HepG2 (cell line): Measurements from ENCODE around the gene SPCS2. TPM values are rescaled to one million over a fixed set of nuclear protein-coding genes. Genes with fewer than 3 reads are reported as not detected.

ENCODE experiments used
- ATAC-seq: fragments of 200-7000 bp; cut with Tn5 transposase; 3 replicates; pipeline ENCODE4 v1.9.1; 2020; ENCODE audit warnings: mild to moderate bottlenecking, moderate library complexity
- BruUV-seq: library from RNA; stranded (reverse); fragments of 400-500 nt; replicated peaks from 2 replicates; lab custom pipeline; 2021; lab: Mats Ljungman, UMichigan
- CTCF ChIA-PET: fragments of 300-600 bp; formaldehyde crosslinking; extraction: SDS; loops from one replicate; lab custom pipeline; 2021; ENCODE audit warnings: low total read pairs, inconsistent platforms, low intra/inter-chr PET ratio; lab: Yijun Ruan, JAX
- POLR2A ChIA-PET: fragments of 350-600 bp; sonication (Branson Sonifier 250); formaldehyde crosslinking; loops from one replicate; lab custom pipeline; 2020; ENCODE audit warnings: antibody characterized with exemption, inconsistent platforms; lab: Yijun Ruan, JAX
- DNase-seq: peaks from one replicate; pipeline ENCODE4 v3.0.0-alpha.2; 2015; ENCODE audit warnings: low spot score
- FAIRE-seq: peaks from 3 replicates; lab custom pipeline; 2011; peaks lifted over from hg19 to GRCh38; lab: Jason Lieb, UNC
- H2AFZ ChIP-seq: one replicate; pipeline ENCODE4 v1.6.1; 2011; ENCODE audit warnings: low read length, inconsistent platforms
- H3K27ac ChIP-seq: fragments of 300-600 bp; 3 replicates; pipeline ENCODE4 v1.8.0; 2011; ENCODE audit warnings: mixed run types, mild to moderate bottlenecking, mixed read lengths, low read length, inconsistent platforms; ENCODE audit not compliant: insufficient read depth; ENCODE audit errors: extremely low read length
- H3K27me3 ChIP-seq, 2 experiments: fragments of 200-600 bp in 1 of 2; 2 replicates in 1 of 2; 3 replicates in 1 of 2; pipeline versions ENCODE4 v1.6.0 to v1.8.0; 2011; ENCODE audit warnings: low read length in 2 of 2, mild to moderate bottlenecking in 2 of 2, moderate library complexity in 2 of 2, inconsistent platforms in 1 of 2; ENCODE audit not compliant: insufficient read depth in 2 of 2, control insufficient read depth in 1 of 2
- H3K36me3 ChIP-seq, 2 experiments: fragments of 200-600 bp in 1 of 2; replicated peaks in 1 of 2; 2 replicates in 1 of 2; 3 replicates in 1 of 2; pipeline versions ENCODE4 v1.5.1 to v1.8.0; 2011; ENCODE audit warnings: low read length in 2 of 2, inconsistent platforms in 1 of 2; ENCODE audit not compliant: insufficient read depth in 2 of 2, control insufficient read depth in 1 of 2
- H3K4me1 ChIP-seq: 2 replicates; pipeline ENCODE4 v1.5.1; 2012; ENCODE audit warnings: low read length, inconsistent platforms; ENCODE audit not compliant: insufficient read depth
- H3K4me2 ChIP-seq: 2 replicates; pipeline ENCODE4 v1.6.0; 2011; ENCODE audit warnings: low read depth, low read length, inconsistent platforms
- H3K4me3 ChIP-seq, 3 experiments: fragments of 200-600 bp in 1 of 3; sonication (generic), shearing (Covaris generic) in 1 of 3; replicated peaks in 1 of 3; 2 replicates each; pipeline ENCODE4 v1.5.1; 2011 to 2016; ENCODE audit warnings: low read length in 3 of 3, inconsistent platforms in 2 of 3, low read depth in 2 of 3, mild to moderate bottlenecking in 2 of 3, control low read depth in 1 of 3, mixed read lengths in 1 of 3; ENCODE audit not compliant: insufficient read depth in 1 of 3
- H3K79me2 ChIP-seq: one replicate; pipeline ENCODE4 v1.6.1; 2011; ENCODE audit warnings: low read length, inconsistent platforms; ENCODE audit not compliant: insufficient read depth
- H3K9ac ChIP-seq: 2 replicates; pipeline ENCODE4 v1.6.0; 2011; ENCODE audit warnings: mild to moderate bottlenecking, low read depth, low read length, inconsistent platforms; ENCODE audit not compliant: insufficient read depth
- H3K9me3 ChIP-seq: 2 replicates; pipeline ENCODE4 v1.5.1; 2012; ENCODE audit warnings: mild to moderate bottlenecking, low read length
- H4K20me1 ChIP-seq: 2 replicates; pipeline ENCODE4 v1.6.0; 2011; ENCODE audit warnings: inconsistent platforms, mild to moderate bottlenecking, low read length, moderate library complexity; ENCODE audit not compliant: insufficient read depth
- FOSL2 ChIP-seq: sonication (generic); formaldehyde crosslinking; IDR thresholded peaks from 2 replicates; pipeline ENCODE4 v1.4.0; 2020; ENCODE audit warnings: missing genetic modification reagents
- SMC3 ChIP-seq: IDR thresholded peaks from 2 replicates; pipeline ENCODE4 v1.6.1; 2011; ENCODE audit warnings: low read length, improper control_type of control experiment
- TFDP1 ChIP-seq: IDR thresholded peaks from 2 replicates; pipeline ENCODE4 v1.6.1; 2016; ENCODE audit warnings: missing compliant biosample characterization, missing genetic modification reagents, borderline replicate concordance
- XRCC5 ChIP-seq: fragments of 200-400 bp; formaldehyde crosslinking; optimal IDR thresholded peaks from 2 replicates; pipeline ENCODE3; 2017; ENCODE audit warnings: mild to moderate bottlenecking, low read length
- ZNF12 ChIP-seq: sonication (generic); formaldehyde crosslinking; IDR thresholded peaks from 2 replicates; pipeline ENCODE4 v1.5.0; 2020; ENCODE audit warnings: missing genetic modification reagents
- ZNF207 ChIP-seq: fragments of 450-650 bp; IDR thresholded peaks from 2 replicates; pipeline ENCODE4 v1.6.1; 2016; ENCODE audit warnings: antibody characterized with exemption, borderline replicate concordance
- ZNF275 ChIP-seq: sonication (generic); formaldehyde crosslinking; IDR thresholded peaks from 2 replicates; pipeline ENCODE4 v1.8.0; 2022; ENCODE audit warnings: missing genetic modification reagents, mild to moderate bottlenecking, inconsistent platforms, borderline replicate concordance
- WGBS: methylation state at CpG from one replicate; pipeline ENCODE4 v1.1.6; 2017; ENCODE audit warnings: low lambda C conversion rate; 5-methylcytosine and 5-hydroxymethylcytosine counted together
- in situ Hi-C: cut with HindIII; loops from 2 replicates; pipeline ENCODE4 v1.10.0; 2017; ENCODE audit warnings: low pct_unique_long_range_greater_than_20kb; ENCODE audit not compliant: extremely low pct_ligation_motif_present
- intact Hi-C: fragments of 100-400 bp; cut with micrococcal nuclease; formaldehyde crosslinking; loops from one replicate; pipeline ENCODE4 v1.10.0; 2022; ENCODE audit not compliant: unreplicated experiment
- polyA plus RNA-seq, 8 experiments: library from polyadenylated mRNA; depleted of rRNA in 3 of 8; stranded (reverse) in 7 of 8; unstranded in 1 of 8; fragments of >200 nt; fragmentation: Illumina TruSeq in 4 of 8; extraction: Trizol in 4 of 8; gene quantifications; 2 replicates each; pipeline versions ENCODE4 v1.2.1 to v1.2.3, GENCODE V29; 2011 to 2016; ENCODE audit warnings: low read depth in 4 of 8, missing spikeins in 1 of 8, mixed read lengths in 1 of 8; ENCODE audit not compliant: insufficient read depth in 1 of 8
- total RNA-seq, 5 experiments: library from RNA; depleted of rRNA; stranded (reverse); fragments of >200 nt; fragmentation: Illumina TruSeq; extraction: Trizol; gene quantifications; 2 replicates each; pipeline ENCODE4 v1.2.3, GENCODE V29; 2016; ENCODE audit warnings: low read depth in 1 of 5

The SPCS2 gene
- total and polyA plus RNA-seq, 2 of the 13 experiments (the other 11 are each of a cell fraction or from before 2014, with no cell fraction given), result 87.3 to 142 TPM

GRCh38 chr11:74954199-74954598, 5.1 kb downstream of the SPCS2 start:
- H3K27me3 ChIP-seq, result no peaks in the 10 kb centered on the region; a peak in 1 of 5 replicates
- peaks cover 52% of the 10 kb centered on the region for H3K4me1 ChIP-seq
- ChIA-PET POLR2A (no interaction called here), CTCF (no interaction called here)
- FAIRE-seq, result no peak
- H3K9ac ChIP-seq, result no peak overlapping the region
- peaks cover 99% of the 10 kb centered on the region for H3K79me2 ChIP-seq
- H3K4me2 ChIP-seq, result no peak overlapping the region
- WGBS, result 85% methylated on average over 1 of the region's 1 CpG
- TF ChIP-seq XRCC5, result no peak
- TF ChIP-seq ZNF12, result peak; percentile 98
- H3K27ac ChIP-seq, result no peak overlapping the region
- DNase-seq, result no peak
- in situ Hi-C loops (no loop called here), intact Hi-C loops (no loop called here)
- no TSS peak for BruUV-seq
- no peak for ATAC-seq
- peaks cover 28% of the 10 kb centered on the region for H4K20me1 ChIP-seq
- no peak overlapping the region for H2AFZ ChIP-seq
- H3K36me3 ChIP-seq, result peaks cover 6 to 35% of the 10 kb centered on the region in 2 experiments
- H3K9me3 ChIP-seq, result no peaks in the 10 kb centered on the region
- no peak overlapping the region for H3K4me3 ChIP-seq

- TF ChIP-seq TFDP1 (CRISPR knock-in tag) (no peak), FOSL2 (CRISPR knock-in tag) (no peak), SMC3 (no peak), ZNF275 (no peak), ZNF207 (no peak)
- Histone ChIP-seq H3K27me3 (no peaks in the 10 kb centered on the region), H3K36me3 (peaks cover 10 to 50% of the 10 kb centered on the region in 2 experiments), H3K79me2 (peaks cover 99% of the 10 kb centered on the region), H3K4me3 (no peak overlapping the region), H3K4me2 (no peak overlapping the region), H3K9ac (no peak overlapping the region), H3K4me1 (peaks cover 39% of the 10 kb centered on the region), H3K9me3 (no peaks in the 10 kb centered on the region), H4K20me1 (peaks cover 32% of the 10 kb centered on the region), H2AFZ (no peak overlapping the region), H3K27ac (no peak overlapping the region)
- ATAC-seq (no peak), DNase-seq (no peak), FAIRE-seq (no peak)
- intact Hi-C loops (no loop called here), in situ Hi-C loops (no loop called here)
- 94% methylated on average over 4 of the region's 4 CpGs for WGBS
- POLR2A ChIA-PET, result no interaction called here
- BruUV-seq, result no TSS peak
- CTCF ChIA-PET, result no interaction called here
Measured at GRCh38 chr11:74956397-74957015, 7.4 kb downstream of the SPCS2 start.
